HepG2 (cell line): ENCODE results near the gene SLIT1. TPM values are rescaled to one million over a fixed set of nuclear protein-coding genes. Genes with fewer than 3 reads are reported as not detected.
A peak's percentile ranks its signal among the peaks of the same experiment; 100 is the strongest.

Source experiments
- BHLHE40 ChIP-seq: IDR thresholded peaks from 2 replicates; pipeline ENCODE4 v1.6.1; 2011; ENCODE audit warnings: low read length, improper control_type of control experiment
- SP1 ChIP-seq, 2 experiments: fragments of 450-650 bp in 1 of 2; sonication (generic) in 1 of 2; formaldehyde crosslinking in 1 of 2; IDR thresholded peaks; 2 replicates each; pipeline versions ENCODE4 v1.4.0 to v1.6.1; 2016 to 2020; ENCODE audit warnings: missing genetic modification reagents in 1 of 2
- TOE1 ChIP-seq: sonication (generic); formaldehyde crosslinking; IDR thresholded peaks from 2 replicates; pipeline ENCODE4 v1.4.0; 2020; ENCODE audit warnings: mild to moderate bottlenecking, missing genetic modification reagents
- ZBTB3 ChIP-seq: sonication (generic); formaldehyde crosslinking; IDR thresholded peaks from 2 replicates; pipeline ENCODE4 v1.4.0; 2020; ENCODE audit warnings: low read depth, mild to moderate bottlenecking, moderate library complexity, missing genetic modification reagents, borderline replicate concordance
- ZFP62 ChIP-seq: sonication (generic); formaldehyde crosslinking; IDR thresholded peaks from 2 replicates; pipeline ENCODE4 v1.4.0; 2020; ENCODE audit warnings: missing genetic modification reagents
- ZNF878 ChIP-seq: sonication (generic); formaldehyde crosslinking; IDR thresholded peaks from 2 replicates; pipeline ENCODE4 v1.8.1; 2023; ENCODE audit warnings: mild to moderate bottlenecking, missing genetic modification reagents, moderate library complexity
- polyA plus RNA-seq, 8 experiments: library from polyadenylated mRNA; depleted of rRNA in 3 of 8; stranded (reverse) in 7 of 8; unstranded in 1 of 8; fragments of >200 nt; fragmentation: Illumina TruSeq in 4 of 8; extraction: Trizol in 4 of 8; gene quantifications; 2 replicates each; pipeline versions ENCODE4 v1.2.1 to v1.2.3, GENCODE V29; 2011 to 2016; ENCODE audit warnings: low read depth in 4 of 8, missing spikeins in 1 of 8, mixed read lengths in 1 of 8; ENCODE audit not compliant: insufficient read depth in 1 of 8
- total RNA-seq, 5 experiments: library from RNA; depleted of rRNA; stranded (reverse); fragments of >200 nt; fragmentation: Illumina TruSeq; extraction: Trizol; gene quantifications; 2 replicates each; pipeline ENCODE4 v1.2.3, GENCODE V29; 2016; ENCODE audit warnings: low read depth in 1 of 5
- TF ChIP-seq, protein P1 (sequence below): sonication (generic); formaldehyde crosslinking; IDR thresholded peaks from 2 replicates; pipeline ENCODE4 v1.8.1; 2023; ENCODE audit warnings: mild to moderate bottlenecking, moderate library complexity, missing genetic modification reagents
- TF ChIP-seq, protein P2 (sequence below): sonication (generic); formaldehyde crosslinking; IDR thresholded peaks from 2 replicates; pipeline ENCODE4 v1.4.0; 2020; ENCODE audit warnings: missing genetic modification reagents
- TF ChIP-seq, protein P3 (sequence below): sonication (generic); formaldehyde crosslinking; IDR thresholded peaks from 2 replicates; pipeline ENCODE4 v1.4.0; 2020; ENCODE audit warnings: missing genetic modification reagents, borderline replicate concordance
- TF ChIP-seq, protein P4 (sequence below): sonication (generic); formaldehyde crosslinking; IDR thresholded peaks from 2 replicates; pipeline ENCODE4 v1.4.0; 2020; ENCODE audit warnings: missing genetic modification reagents, low read depth, mild to moderate bottlenecking, borderline replicate concordance
- TF ChIP-seq, protein P5 (sequence below): sonication (generic); formaldehyde crosslinking; IDR thresholded peaks from 2 replicates; pipeline ENCODE4 v1.4.0; 2020; ENCODE audit warnings: missing genetic modification reagents, mild to moderate bottlenecking, borderline replicate concordance
- TF ChIP-seq, protein P6 (sequence below): sonication (generic); formaldehyde crosslinking; IDR thresholded peaks from 2 replicates; pipeline ENCODE4 v1.5.1; 2020; ENCODE audit warnings: missing genetic modification reagents, mild to moderate bottlenecking, borderline replicate concordance

Gene SLIT1
- total and polyA plus RNA-seq, 2 of the 13 experiments (the other 11 are each of a cell fraction or from before 2014, with no cell fraction given), result 0.09 to 0.33 TPM

DNA sequence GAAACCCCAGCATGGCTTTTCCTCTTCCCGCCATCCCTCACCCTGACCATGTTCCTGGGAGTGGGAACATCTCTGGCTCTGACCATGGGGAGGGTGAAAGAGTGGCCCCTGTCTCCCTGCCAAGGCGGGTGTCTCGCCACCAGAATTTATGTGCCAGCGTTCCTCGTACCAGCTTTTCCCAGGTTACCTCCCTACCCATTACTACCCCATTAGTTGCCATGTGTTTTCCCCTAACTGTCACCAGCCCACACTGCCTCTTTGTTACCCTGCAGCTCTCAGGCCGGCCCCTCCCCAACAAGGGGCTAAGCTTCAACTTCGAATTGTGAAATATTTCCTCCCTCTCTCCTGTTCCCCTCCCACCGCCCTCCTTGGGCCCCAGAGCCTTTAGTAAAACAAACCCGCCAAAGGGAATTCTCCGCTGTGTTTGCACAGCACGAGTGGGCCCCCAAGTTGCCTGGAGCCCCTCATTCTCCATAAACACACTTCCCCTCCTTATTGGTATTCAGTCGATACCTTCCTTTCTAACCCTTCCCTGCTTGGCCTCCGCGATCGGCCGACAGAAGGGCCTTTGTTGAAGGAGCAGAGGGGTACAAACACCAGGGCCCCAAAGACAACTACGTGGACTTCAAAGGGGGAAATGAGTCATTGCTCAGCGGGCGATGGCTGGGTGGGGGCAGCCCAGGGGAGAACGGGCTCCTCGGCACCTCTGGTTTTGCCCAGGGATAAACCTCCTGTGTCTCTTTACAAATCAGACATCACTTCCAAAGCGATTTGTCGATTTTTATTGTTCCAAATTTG, 45.5 kb downstream of the SLIT1 start (continued):
- peak; percentile 65; the same call in 1 of the 2 replicates for TF ChIP-seq ZBTB3 (CRISPR knock-in tag)
- TF ChIP-seq BHLHE40, result peak; percentile 25; the same call in 1 of the 2 replicates
- no peak for TF ChIP-seq SP1 (IDR thresholded peaks at IDR 0.05)
- TF ChIP-seq SP1 (CRISPR knock-in tag; IDR thresholded peaks at IDR 0.05), result no peak
- no peak; the same call in 1 of the 2 replicates for TF ChIP-seq ZNF878 (CRISPR knock-in tag)
- TF ChIP-seq, protein P1, sequence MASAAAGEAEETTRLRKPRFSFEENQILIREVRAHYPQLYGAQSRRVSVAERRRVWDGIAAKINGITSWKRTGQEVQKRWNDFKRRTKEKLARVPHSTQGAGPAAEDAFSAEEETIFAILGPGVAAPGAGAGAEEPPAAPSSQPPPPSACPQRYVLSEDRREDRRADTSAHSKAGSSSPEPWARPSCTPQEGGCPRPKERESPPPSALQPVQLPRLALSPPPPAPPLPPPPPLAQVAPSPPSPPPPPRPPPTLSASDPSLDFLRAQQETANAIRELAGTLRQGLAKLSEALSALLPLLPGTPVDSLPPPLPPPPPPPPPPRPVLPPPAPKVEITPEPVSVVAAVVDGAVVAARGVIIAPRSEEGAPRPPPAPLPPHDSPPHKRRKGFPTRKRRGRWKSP, result peak; percentile 60; the same call in 1 of the 2 replicates
- TF ChIP-seq, protein P2, sequence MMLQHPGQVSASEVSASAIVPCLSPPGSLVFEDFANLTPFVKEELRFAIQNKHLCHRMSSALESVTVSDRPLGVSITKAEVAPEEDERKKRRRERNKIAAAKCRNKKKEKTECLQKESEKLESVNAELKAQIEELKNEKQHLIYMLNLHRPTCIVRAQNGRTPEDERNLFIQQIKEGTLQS (CRISPR knock-in tag), result peak; percentile 96
- TF ChIP-seq, protein P3, sequence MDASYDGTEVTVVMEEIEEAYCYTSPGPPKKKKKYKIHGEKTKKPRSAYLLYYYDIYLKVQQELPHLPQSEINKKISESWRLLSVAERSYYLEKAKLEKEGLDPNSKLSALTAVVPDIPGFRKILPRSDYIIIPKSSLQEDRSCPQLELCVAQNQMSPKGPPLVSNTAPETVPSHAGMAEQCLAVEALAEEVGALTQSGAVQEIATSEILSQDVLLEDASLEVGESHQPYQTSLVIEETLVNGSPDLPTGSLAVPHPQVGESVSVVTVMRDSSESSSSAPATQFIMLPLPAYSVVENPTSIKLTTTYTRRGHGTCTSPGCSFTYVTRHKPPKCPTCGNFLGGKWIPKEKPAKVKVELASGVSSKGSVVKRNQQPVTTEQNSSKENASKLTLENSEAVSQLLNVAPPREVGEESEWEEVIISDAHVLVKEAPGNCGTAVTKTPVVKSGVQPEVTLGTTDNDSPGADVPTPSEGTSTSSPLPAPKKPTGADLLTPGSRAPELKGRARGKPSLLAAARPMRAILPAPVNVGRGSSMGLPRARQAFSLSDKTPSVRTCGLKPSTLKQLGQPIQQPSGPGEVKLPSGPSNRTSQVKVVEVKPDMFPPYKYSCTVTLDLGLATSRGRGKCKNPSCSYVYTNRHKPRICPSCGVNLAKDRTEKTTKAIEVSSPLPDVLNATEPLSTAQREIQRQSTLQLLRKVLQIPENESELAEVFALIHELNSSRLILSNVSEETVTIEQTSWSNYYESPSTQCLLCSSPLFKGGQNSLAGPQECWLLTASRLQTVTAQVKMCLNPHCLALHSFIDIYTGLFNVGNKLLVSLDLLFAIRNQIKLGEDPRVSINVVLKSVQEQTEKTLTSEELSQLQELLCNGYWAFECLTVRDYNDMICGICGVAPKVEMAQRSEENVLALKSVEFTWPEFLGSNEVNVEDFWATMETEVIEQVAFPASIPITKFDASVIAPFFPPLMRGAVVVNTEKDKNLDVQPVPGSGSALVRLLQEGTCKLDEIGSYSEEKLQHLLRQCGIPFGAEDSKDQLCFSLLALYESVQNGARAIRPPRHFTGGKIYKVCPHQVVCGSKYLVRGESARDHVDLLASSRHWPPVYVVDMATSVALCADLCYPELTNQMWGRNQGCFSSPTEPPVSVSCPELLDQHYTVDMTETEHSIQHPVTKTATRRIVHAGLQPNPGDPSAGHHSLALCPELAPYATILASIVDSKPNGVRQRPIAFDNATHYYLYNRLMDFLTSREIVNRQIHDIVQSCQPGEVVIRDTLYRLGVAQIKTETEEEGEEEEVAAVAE (CRISPR knock-in tag), result peak; percentile 69; the same call in 1 of the 2 replicates
- TF ChIP-seq, protein P4, sequence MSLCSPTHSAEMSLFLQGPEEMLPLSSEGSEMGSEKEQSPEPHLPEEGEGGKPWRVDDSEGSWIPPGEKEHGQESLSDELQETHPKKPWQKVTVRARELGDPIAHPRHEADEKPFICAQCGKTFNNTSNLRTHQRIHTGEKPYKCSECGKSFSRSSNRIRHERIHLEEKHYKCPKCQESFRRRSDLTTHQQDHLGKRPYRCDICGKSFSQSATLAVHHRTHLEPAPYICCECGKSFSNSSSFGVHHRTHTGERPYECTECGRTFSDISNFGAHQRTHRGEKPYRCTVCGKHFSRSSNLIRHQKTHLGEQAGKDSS, result peak; percentile 33; the same call in 1 of the 2 replicates
- TF ChIP-seq, protein P5, sequence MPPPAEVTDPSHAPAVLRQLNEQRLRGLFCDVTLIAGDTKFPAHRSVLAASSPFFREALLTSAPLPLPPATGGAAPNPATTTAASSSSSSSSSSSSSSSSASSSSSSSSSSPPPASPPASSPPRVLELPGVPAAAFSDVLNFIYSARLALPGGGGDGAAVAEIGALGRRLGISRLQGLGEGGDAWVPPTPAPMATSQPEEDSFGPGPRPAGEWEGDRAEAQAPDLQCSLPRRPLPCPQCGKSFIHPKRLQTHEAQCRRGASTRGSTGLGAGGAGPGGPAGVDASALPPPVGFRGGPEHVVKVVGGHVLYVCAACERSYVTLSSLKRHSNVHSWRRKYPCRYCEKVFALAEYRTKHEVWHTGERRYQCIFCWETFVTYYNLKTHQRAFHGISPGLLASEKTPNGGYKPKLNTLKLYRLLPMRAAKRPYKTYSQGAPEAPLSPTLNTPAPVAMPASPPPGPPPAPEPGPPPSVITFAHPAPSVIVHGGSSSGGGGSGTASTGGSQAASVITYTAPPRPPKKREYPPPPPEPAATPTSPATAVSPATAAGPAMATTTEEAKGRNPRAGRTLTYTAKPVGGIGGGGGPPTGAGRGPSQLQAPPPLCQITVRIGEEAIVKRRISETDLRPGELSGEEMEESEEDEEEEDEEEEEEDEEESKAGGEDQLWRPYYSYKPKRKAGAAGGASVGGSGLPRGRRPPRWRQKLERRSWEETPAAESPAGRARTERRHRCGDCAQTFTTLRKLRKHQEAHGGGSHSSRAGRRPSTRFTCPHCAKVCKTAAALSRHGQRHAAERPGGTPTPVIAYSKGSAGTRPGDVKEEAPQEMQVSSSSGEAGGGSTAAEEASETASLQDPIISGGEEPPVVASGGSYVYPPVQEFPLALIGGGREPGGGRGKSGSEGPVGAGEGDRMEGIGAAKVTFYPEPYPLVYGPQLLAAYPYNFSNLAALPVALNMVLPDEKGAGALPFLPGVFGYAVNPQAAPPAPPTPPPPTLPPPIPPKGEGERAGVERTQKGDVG (CRISPR knock-in tag), result peak; percentile 76; the same call in 1 of the 2 replicates
- TF ChIP-seq ZFP62, result no peak
- TF ChIP-seq, protein P6, sequence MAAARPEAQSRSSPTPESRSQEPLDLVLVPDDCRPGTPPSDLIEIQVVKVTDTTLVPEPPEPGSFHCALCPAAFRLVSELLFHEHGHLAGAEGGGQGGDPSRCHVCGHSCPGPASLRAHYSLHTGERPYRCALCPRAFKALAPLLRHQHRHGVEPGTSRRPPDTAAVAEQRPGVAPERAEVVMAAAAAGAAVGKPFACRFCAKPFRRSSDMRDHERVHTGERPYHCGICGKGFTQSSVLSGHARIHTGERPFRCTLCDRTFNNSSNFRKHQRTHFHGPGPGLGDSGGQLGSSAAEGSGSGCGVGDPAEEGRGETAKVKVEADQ, result peak; percentile 33; the same call in 1 of the 2 replicates
- TF ChIP-seq TOE1 (CRISPR knock-in tag), result 0 out of 2 replicates have a peak, but pooled peaks have one; percentile 27
